Body of pancreas (tissue), 4 donors: ENCODE results near the gene TSC22D4. TPM values are rescaled to one million over a fixed set of nuclear protein-coding genes. Genes with fewer than 3 reads are reported as not detected.

Experiments used
- ATAC-seq: fragments of 150-250 bp; one replicate; pipeline ENCODE4 v1.9.1; 2016
- DNase-seq, 4 donors: peaks; one replicate each; pipeline ENCODE4 v3.0.0-alpha.2; 2019
- H3K27ac ChIP-seq, 4 donors: fragments of 200-600 bp; sonication (generic); 1 replicate in 3 of 4; 2 replicates in 1 of 4; pipeline versions ENCODE4 v1.5.1 to v1.6.1; 2016 to 2019; ENCODE audit warnings: mild to moderate bottlenecking in 1 of 4, mixed read lengths in 1 of 4, moderate library complexity in 1 of 4
- H3K27me3 ChIP-seq, 2 donors: fragments of 200-600 bp; sonication (generic); one replicate each; pipeline ENCODE4 v1.6.0; 2016; ENCODE audit warnings: mild to moderate bottlenecking in 1 of 2
- H3K36me3 ChIP-seq, 2 donors: fragments of 200-600 bp; sonication (generic); replicated peaks in 1 of 2; 2 replicates each; pipeline ENCODE4 v1.5.1; 2016; ENCODE audit warnings: low read depth in 2 of 2; ENCODE audit not compliant: insufficient read depth in 1 of 2
- H3K4me1 ChIP-seq: fragments of 200-600 bp; sonication (generic); one replicate; pipeline ENCODE4 v1.6.0; 2016
- H3K4me3 ChIP-seq, 2 donors: fragments of 200-600 bp; sonication (generic); 1 replicate in 1 of 2; 2 replicates in 1 of 2; pipeline ENCODE4 v1.5.1; 2016 to 2019
- H3K9me3 ChIP-seq, 3 donors: fragments of 200-600 bp; sonication (generic); 1 replicate in 2 of 3; 2 replicates in 1 of 3; pipeline ENCODE4 v1.5.1; 2016
- POLR2A ChIP-seq, 3 donors: fragments of 450-650 bp; IDR thresholded peaks; one replicate each; pipeline ENCODE4 v1.6.1; 2016; ENCODE audit warnings: antibody characterized with exemption in 3 of 3, mild to moderate bottlenecking in 2 of 3
- WGBS, 2 donors: methylation state at CpG; one replicate each; pipeline ENCODE4 v1.1.5; 2017; 5-methylcytosine and 5-hydroxymethylcytosine counted together
- intact Hi-C: fragments of 100-400 bp; cut with DNase I; formaldehyde crosslinking; loops from one replicate; pipeline ENCODE4 v1.15.1; 2023
- total RNA-seq, 2 donors: library from RNA; depleted of rRNA; stranded (reverse); fragments of >200 nt; gene quantifications; one replicate each; pipeline ENCODE4 v1.1.0, GENCODE V29; 2016
- TF ChIP-seq, protein P1 (sequence below), 7 experiments: fragments of 450-650 bp in 4 of 7; fragments of 200-600 bp in 3 of 7; sonication (generic) in 3 of 7; IDR thresholded peaks; one replicate each; pipeline ENCODE4 v1.5.1; 2016 to 2019; ENCODE audit warnings: antibody characterized with exemption in 7 of 7

The TSC22D4 gene
- total RNA-seq, 2 donors from 2014 or later = 16.6 to 34.9 TPM

- H3K4me3 ChIP-seq = no peak overlapping the region
- H3K27ac ChIP-seq = peak overlapping the region in 3 of 4 donors; percentile 61 to 79 (median 68)
- no peaks in the 10 kb centered on the region for H3K9me3 ChIP-seq
- TF ChIP-seq POLR2A (IDR thresholded peaks at IDR 0.05) = no peak
- TF ChIP-seq, protein P1, sequence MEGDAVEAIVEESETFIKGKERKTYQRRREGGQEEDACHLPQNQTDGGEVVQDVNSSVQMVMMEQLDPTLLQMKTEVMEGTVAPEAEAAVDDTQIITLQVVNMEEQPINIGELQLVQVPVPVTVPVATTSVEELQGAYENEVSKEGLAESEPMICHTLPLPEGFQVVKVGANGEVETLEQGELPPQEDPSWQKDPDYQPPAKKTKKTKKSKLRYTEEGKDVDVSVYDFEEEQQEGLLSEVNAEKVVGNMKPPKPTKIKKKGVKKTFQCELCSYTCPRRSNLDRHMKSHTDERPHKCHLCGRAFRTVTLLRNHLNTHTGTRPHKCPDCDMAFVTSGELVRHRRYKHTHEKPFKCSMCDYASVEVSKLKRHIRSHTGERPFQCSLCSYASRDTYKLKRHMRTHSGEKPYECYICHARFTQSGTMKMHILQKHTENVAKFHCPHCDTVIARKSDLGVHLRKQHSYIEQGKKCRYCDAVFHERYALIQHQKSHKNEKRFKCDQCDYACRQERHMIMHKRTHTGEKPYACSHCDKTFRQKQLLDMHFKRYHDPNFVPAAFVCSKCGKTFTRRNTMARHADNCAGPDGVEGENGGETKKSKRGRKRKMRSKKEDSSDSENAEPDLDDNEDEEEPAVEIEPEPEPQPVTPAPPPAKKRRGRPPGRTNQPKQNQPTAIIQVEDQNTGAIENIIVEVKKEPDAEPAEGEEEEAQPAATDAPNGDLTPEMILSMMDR (IDR thresholded peaks at IDR 0.05) = no peak
- ATAC-seq (no peak), DNase-seq (peak in 1 of 4 donors; percentile 45)
- WGBS, 2 donors = 56 to 57% methylated on average over 8 of the region's 8 CpGs
- no peaks in the 10 kb centered on the region for H3K27me3 ChIP-seq
- no peaks in the 10 kb centered on the region for H3K36me3 ChIP-seq
- intact Hi-C loops = no loop called here
- H3K4me1 ChIP-seq = peaks cover 41% of the 10 kb centered on the region
These were observed 13.7 kb downstream of the TSC22D4 start for GRCh38 chr7:100465299-100465698.

DNA sequence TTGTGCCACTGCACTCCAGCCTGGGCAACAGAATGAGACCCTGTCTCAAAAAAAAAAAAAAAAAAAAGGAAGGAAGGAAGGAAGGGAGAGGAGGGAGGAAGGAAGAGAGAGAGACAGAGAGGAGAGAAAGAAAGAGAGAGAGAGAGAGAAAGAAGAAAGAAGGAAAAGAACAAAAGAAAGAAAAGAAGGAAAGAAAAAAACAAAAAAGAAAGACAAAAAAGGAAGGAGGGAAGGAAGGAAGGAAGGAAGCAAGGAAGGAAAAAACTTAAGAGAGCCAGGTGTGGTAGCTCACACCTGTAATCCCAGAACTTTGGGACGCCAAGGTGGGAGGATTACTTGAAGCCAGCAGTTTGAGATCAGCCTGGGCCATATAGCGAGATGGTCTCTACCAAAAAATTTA, 14.2 kb downstream of the TSC22D4 start:
- Histone ChIP-seq H3K27ac (peak overlapping the region in 2 of 4 donors; percentile 1 to 23), H3K4me3 (no peak overlapping the region), H3K4me1 (peaks cover 40% of the 10 kb centered on the region), H3K9me3 (no peaks in the 10 kb centered on the region), H3K36me3 (no peaks in the 10 kb centered on the region), H3K27me3 (no peaks in the 10 kb centered on the region)
- intact Hi-C loops = no loop called here
- DNase-seq = no peak
- TF ChIP-seq, protein P1 (IDR thresholded peaks at IDR 0.05) = no peak
- TF ChIP-seq POLR2A (IDR thresholded peaks at IDR 0.05) = no peak
- WGBS, 2 donors = 93 to 94% methylated on average over 2 of the region's 2 CpGs
- no peak for ATAC-seq

- H3K9me3 ChIP-seq = no peaks in the 10 kb centered on the region
- ATAC-seq = no peak
- no peak within 1 kb of the TSS for H3K4me3 ChIP-seq
- H3K4me1 ChIP-seq = peaks cover 34% of the 10 kb centered on the region
- intact Hi-C loops = no loop called here
- no peak for DNase-seq
- no peaks in the 10 kb centered on the region for H3K36me3 ChIP-seq
- TF ChIP-seq, protein P1 (IDR thresholded peaks at IDR 0.05) = no peak
- TF ChIP-seq POLR2A (IDR thresholded peaks at IDR 0.05) = no peak
- H3K27ac ChIP-seq = peak within 1 kb of the TSS in 2 of 4 donors; percentile 1 to 23
- H3K27me3 ChIP-seq = no peaks in the 10 kb centered on the region
- 70 to 88% methylated on average over 6 to 7 of the region's 7 CpGs for WGBS, 2 donors
These were observed 14.8 kb downstream of the TSC22D4 start, which contains the start of gene SPACDR for GRCh38 chr7:100464210-100464660. Gene SPACDR, minus strand, starts transcription at chr7:100464260. Its CDS starts 235 bp downstream, at chr7:100464025.

DNA sequence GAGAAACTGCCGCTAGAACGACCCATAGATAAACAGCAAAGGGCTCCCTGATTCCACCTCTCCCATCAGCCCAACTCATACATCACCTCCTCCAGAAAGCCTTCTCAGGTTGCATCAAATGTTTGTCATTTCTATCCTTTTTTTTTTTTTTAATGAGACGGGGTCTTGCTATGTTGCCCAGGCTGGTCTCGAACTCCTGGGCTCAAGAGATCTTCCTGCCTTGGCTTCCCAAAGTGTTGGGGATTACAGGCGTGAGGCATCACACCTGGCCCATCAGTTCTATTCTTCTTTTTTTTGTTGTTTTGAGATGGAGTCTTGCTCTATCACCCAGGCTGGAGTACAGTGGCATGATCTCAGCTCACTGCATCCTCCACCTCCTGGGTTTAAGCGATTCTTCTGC, 22.0 kb downstream of the TSC22D4 start:
- H3K4me1 ChIP-seq = no peaks in the 10 kb centered on the region
- no peak overlapping the region for H3K4me3 ChIP-seq
- H3K9me3 ChIP-seq = no peaks in the 10 kb centered on the region
- ATAC-seq (no peak), DNase-seq (no peak)
- no peaks in the 10 kb centered on the region for H3K36me3 ChIP-seq
- 80 to 88% methylated on average over 6 of the region's 6 CpGs for WGBS, 2 donors
- H3K27me3 ChIP-seq = no peaks in the 10 kb centered on the region
- H3K27ac ChIP-seq = no peak overlapping the region
- intact Hi-C loops = no loop called here
- no peak for TF ChIP-seq POLR2A (IDR thresholded peaks at IDR 0.05)
- TF ChIP-seq, protein P1 (IDR thresholded peaks at IDR 0.05) = no peak

DNA sequence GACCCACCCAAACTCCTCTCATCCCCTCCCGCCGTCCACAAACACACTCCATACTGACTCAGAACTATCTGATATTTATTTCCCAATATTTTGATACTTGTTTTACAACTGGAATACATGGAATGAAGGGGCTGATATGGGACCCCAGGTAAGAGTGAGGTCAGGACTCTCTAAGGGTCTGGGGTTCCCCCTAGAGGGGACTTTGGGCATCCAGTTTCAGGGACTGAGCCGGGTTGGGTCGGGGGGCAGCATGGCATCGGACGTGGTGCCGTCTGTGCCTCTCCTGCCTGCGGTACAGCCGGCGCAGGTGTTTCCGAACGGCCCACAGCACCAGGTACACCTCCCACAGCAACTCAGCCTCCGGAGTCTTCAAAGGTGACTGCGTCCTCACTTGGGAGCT, 22.5 kb downstream of the TSC22D4 start:
- no peaks in the 10 kb centered on the region for H3K4me1 ChIP-seq
- intact Hi-C loops = no loop called here
- no peaks in the 10 kb centered on the region for H3K27me3 ChIP-seq
- ATAC-seq (no peak), DNase-seq (no peak)
- H3K36me3 ChIP-seq = no peaks in the 10 kb centered on the region
- 83% methylated on average over 4 to 14 of the region's 14 CpGs for WGBS, 2 donors
- TF ChIP-seq, protein P1 (IDR thresholded peaks at IDR 0.05) = no peak
- TF ChIP-seq POLR2A (IDR thresholded peaks at IDR 0.05) = no peak
- no peaks in the 10 kb centered on the region for H3K9me3 ChIP-seq
- no peak overlapping the region for H3K4me3 ChIP-seq
- no peak overlapping the region for H3K27ac ChIP-seq
